IMR-90 (cell line): ENCODE data around the gene ST6GALNAC4. TPM values are rescaled to one million over a fixed set of nuclear protein-coding genes. Genes with fewer than 3 reads are reported as not detected.

Source experiments
- ATAC-seq: fragments of 200-7000 bp; cut with Tn5 transposase; 2 replicates; pipeline ENCODE4 v1.9.1; 2020; ENCODE audit warnings: low read depth, mild to moderate bottlenecking, moderate library complexity
- BruUV-seq: library from RNA; stranded (reverse); fragments of 400-500 nt; replicated peaks from 2 replicates; lab custom pipeline; 2021; lab: Mats Ljungman, UMichigan
- CTCF ChIA-PET: fragments of 300-600 bp; formaldehyde crosslinking; extraction: SDS; loops from one replicate; lab custom pipeline; 2021; ENCODE audit warnings: antibody characterized with exemption; lab: Yijun Ruan, JAX
- POLR2A ChIA-PET: fragments of 300-600 bp; sonication (Branson Sonifier 250); formaldehyde crosslinking; loops from one replicate; lab custom pipeline; 2022; ENCODE audit warnings: antibody characterized with exemption; ENCODE audit not compliant: unreplicated experiment; lab: Charles Lee
- DNase-seq: peaks from one replicate; pipeline ENCODE4 v3.0.0; 2013
- H2AFZ ChIP-seq: replicated peaks from 2 replicates; pipeline ENCODE3; 2013; ENCODE audit warnings: low read length, mild to moderate bottlenecking; ENCODE audit not compliant: poor library complexity
- H2AK5ac ChIP-seq: 2 replicates; pipeline ENCODE4 v1.6.1; 2013; ENCODE audit warnings: low read depth, low read length, inconsistent platforms
- H2AK9ac ChIP-seq: replicated peaks from 2 replicates; pipeline ENCODE3; 2013; ENCODE audit warnings: mild to moderate bottlenecking, low read depth, low read length, moderate library complexity; ENCODE audit not compliant: poor library complexity
- H2BK120ac ChIP-seq: 2 replicates; pipeline ENCODE4 v1.6.1; 2013; ENCODE audit warnings: low read depth, low read length, inconsistent platforms
- H2BK15ac ChIP-seq: 3 replicates; pipeline ENCODE4 v1.6.1; 2013; ENCODE audit warnings: low read depth, low read length, inconsistent platforms
- H2BK20ac ChIP-seq: 2 replicates; pipeline ENCODE4 v1.6.1; 2013; ENCODE audit warnings: low read depth, mild to moderate bottlenecking, inconsistent platforms, low read length, moderate library complexity
- H2BK5ac ChIP-seq: 2 replicates; pipeline ENCODE4 v1.6.1; 2013; ENCODE audit warnings: mild to moderate bottlenecking, low read depth, low read length, inconsistent platforms; ENCODE audit not compliant: poor library complexity, severe bottlenecking
- H3K14ac ChIP-seq: replicated peaks from 2 replicates; pipeline ENCODE4 v1.6.1; 2013; ENCODE audit warnings: low read depth, low read length, inconsistent platforms
- H3K18ac ChIP-seq: 2 replicates; pipeline ENCODE4 v1.6.1; 2013; ENCODE audit warnings: low read depth, low read length, control low read depth
- H3K23ac ChIP-seq: 2 replicates; pipeline ENCODE4 v1.6.1; 2013; ENCODE audit warnings: low read depth, low read length, inconsistent platforms
- H3K27ac ChIP-seq: 2 replicates; pipeline ENCODE4 v1.5.1; 2013; ENCODE audit warnings: mild to moderate bottlenecking, control low read depth, low read length; ENCODE audit not compliant: insufficient read depth
- H3K27me3 ChIP-seq: 2 replicates; pipeline ENCODE4 v1.6.1; 2013; ENCODE audit warnings: low read length; ENCODE audit not compliant: control insufficient read depth, insufficient read depth
- H3K36me3 ChIP-seq: 2 replicates; pipeline ENCODE4 v1.6.1; 2013; ENCODE audit warnings: low read length, mixed read lengths; ENCODE audit not compliant: control insufficient read depth, insufficient read depth
- H3K4ac ChIP-seq: 2 replicates; pipeline ENCODE4 v1.6.1; 2013; ENCODE audit warnings: low read depth, low read length, inconsistent platforms
- H3K4me1 ChIP-seq: 2 replicates; pipeline ENCODE4 v1.6.1; 2013; ENCODE audit warnings: low read length, mixed read lengths; ENCODE audit not compliant: control insufficient read depth, insufficient read depth
- H3K4me2 ChIP-seq: 2 replicates; pipeline ENCODE4 v1.6.1; 2013; ENCODE audit warnings: low read depth, mild to moderate bottlenecking, control low read depth, low read length, moderate library complexity
- H3K4me3 ChIP-seq: 2 replicates; pipeline ENCODE4 v1.5.1; 2013; ENCODE audit warnings: low read depth, mild to moderate bottlenecking, control low read depth, low read length, moderate library complexity; ENCODE audit not compliant: insufficient read depth
- H3K56ac ChIP-seq: 2 replicates; pipeline ENCODE4 v1.6.1; 2013; ENCODE audit warnings: low read length, inconsistent platforms; ENCODE audit not compliant: insufficient read depth; ENCODE audit errors: extremely low read depth
- H3K79me1 ChIP-seq, 2 experiments: 2 replicates each; pipeline ENCODE4 v1.6.1; 2013; ENCODE audit warnings: low read length in 2 of 2, inconsistent platforms in 1 of 2, low read depth in 1 of 2
- H3K9ac ChIP-seq: 2 replicates; pipeline ENCODE4 v1.6.1; 2013; ENCODE audit warnings: low read depth, low read length, control low read depth
- H3K9me1 ChIP-seq: 2 replicates; pipeline ENCODE4 v1.6.1; 2013; ENCODE audit warnings: low read length, inconsistent platforms; ENCODE audit not compliant: insufficient read depth
- H3K9me3 ChIP-seq: 2 replicates; pipeline ENCODE4 v1.6.1; 2013; ENCODE audit warnings: low read length; ENCODE audit not compliant: control insufficient read depth, insufficient read depth
- H4K20me1 ChIP-seq: 2 replicates; pipeline ENCODE4 v1.6.1; 2013; ENCODE audit warnings: low read length, inconsistent platforms; ENCODE audit not compliant: insufficient read depth
- H4K5ac ChIP-seq: 2 replicates; pipeline ENCODE4 v1.6.1; 2013; ENCODE audit warnings: mild to moderate bottlenecking, low read depth, low read length, control low read depth
- H4K8ac ChIP-seq, 2 experiments: 2 replicates each; pipeline ENCODE4 v1.6.1; 2013; ENCODE audit warnings: low read depth in 2 of 2, low read length in 2 of 2, control low read depth in 1 of 2, inconsistent platforms in 1 of 2
- H4K91ac ChIP-seq: 2 replicates; pipeline ENCODE4 v1.6.1; 2013; ENCODE audit warnings: low read depth, low read length, inconsistent platforms; ENCODE audit not compliant: insufficient read depth
- BHLHE40 ChIP-seq: fragments of 150-350 bp; IDR thresholded peaks from 2 replicates; pipeline ENCODE4 v1.6.1; 2016; ENCODE audit warnings: mild to moderate bottlenecking, low read depth, low read length
- CEBPB ChIP-seq: IDR thresholded peaks from 2 replicates; pipeline ENCODE4 v1.6.1; 2012; ENCODE audit warnings: low read depth, low read length, improper control_type of control experiment
- CHD1 ChIP-seq: IDR thresholded peaks from 2 replicates; pipeline ENCODE4 v1.6.1; 2012; ENCODE audit warnings: low read depth, low read length, improper control_type of control experiment
- ELK1 ChIP-seq: fragments of 150-350 bp; IDR thresholded peaks from 2 replicates; pipeline ENCODE4 v1.6.1; 2016; ENCODE audit warnings: low read depth, mild to moderate bottlenecking, low read length, moderate library complexity, borderline replicate concordance
- FOS ChIP-seq: fragments of 150-350 bp; IDR thresholded peaks from 2 replicates; pipeline ENCODE4 v1.6.1; 2016; ENCODE audit warnings: low read depth, low read length
- MAFK ChIP-seq: IDR thresholded peaks from 2 replicates; pipeline ENCODE4 v1.6.1; 2012; ENCODE audit warnings: low read depth, low read length, improper control_type of control experiment
- MAZ ChIP-seq: IDR thresholded peaks from 2 replicates; pipeline ENCODE4 v1.6.1; 2012; ENCODE audit warnings: low read depth, mild to moderate bottlenecking, low read length, improper control_type of control experiment, moderate library complexity, borderline replicate concordance
- MXI1 ChIP-seq: IDR thresholded peaks from 2 replicates; pipeline ENCODE4 v1.6.1; 2012; ENCODE audit warnings: low read depth, mild to moderate bottlenecking, low read length, moderate library complexity, borderline replicate concordance
- NFE2L2 ChIP-seq: fragments of 150-350 bp; IDR thresholded peaks from 2 replicates; pipeline ENCODE4 v1.6.1; 2016; ENCODE audit warnings: low read depth, mild to moderate bottlenecking, low read length
- POLR2A ChIP-seq: IDR thresholded peaks from 2 replicates; pipeline ENCODE4 v1.6.1; 2012; ENCODE audit warnings: mild to moderate bottlenecking, low read depth, low read length
- RAD21 ChIP-seq: IDR thresholded peaks from 2 replicates; pipeline ENCODE4 v1.6.1; 2012; ENCODE audit warnings: low read length, improper control_type of control experiment
- RCOR1 ChIP-seq: IDR thresholded peaks from 2 replicates; pipeline ENCODE4 v1.6.1; 2012; ENCODE audit warnings: mild to moderate bottlenecking, low read length, improper control_type of control experiment; ENCODE audit not compliant: insufficient replicate concordance
- RFX5 ChIP-seq: IDR thresholded peaks from 2 replicates; pipeline ENCODE4 v1.8.0; 2012; ENCODE audit warnings: low read depth, mild to moderate bottlenecking, low read length, moderate library complexity
- SMC3 ChIP-seq: fragments of 150-350 bp; IDR thresholded peaks from 2 replicates; pipeline ENCODE4 v1.6.1; 2016; ENCODE audit warnings: low read depth, mild to moderate bottlenecking, antibody characterized with exemption, low read length, moderate library complexity
- USF2 ChIP-seq: fragments of 150-350 bp; IDR thresholded peaks from 2 replicates; pipeline ENCODE4 v1.6.1; 2017; ENCODE audit warnings: mild to moderate bottlenecking, antibody characterized with exemption, low read length, low read depth
- WGBS, 2 experiments: methylation state at CpG; one replicate each; pipeline versions ENCODE4 v1.1.5 to v1.1.7; 2013; ENCODE audit warnings: missing lambda C conversion rate in 2 of 2; ENCODE audit not compliant: insufficient read length in 1 of 2; ENCODE audit errors: extremely low coverage in 2 of 2; 5-methylcytosine and 5-hydroxymethylcytosine counted together
- dilution Hi-C: fragments of 300-500 bp; cut with HindIII; formaldehyde crosslinking; loops from one replicate; pipeline ENCODE4 v1.14.3; 2018; ENCODE audit warnings: low sequenced_read_pairs; ENCODE audit not compliant: unreplicated experiment
- in situ Hi-C: fragments of 300-500 bp; cut with MboI; formaldehyde crosslinking; loops from 3 replicates; pipeline ENCODE4 v1.14.3; 2019; ENCODE audit warnings: low sequenced_read_pairs, inconsistent platforms, mixed read lengths
- intact Hi-C: fragments of 100-400 bp; cut with micrococcal nuclease; formaldehyde crosslinking; loops from 2 replicates; pipeline ENCODE4 v1.10.0; 2022
- polyA plus RNA-seq, 3 experiments: library from polyadenylated mRNA; depleted of rRNA; stranded (reverse); fragments of >200 nt; gene quantifications; 2 replicates each; pipeline ENCODE4 v1.2.3, GENCODE V29; 2012; ENCODE audit warnings: low replicate concordance in 1 of 3
- total RNA-seq: library from RNA; depleted of rRNA; stranded (reverse); fragments of >200 nt; gene quantifications from 2 replicates; pipeline ENCODE4 v1.2.3, GENCODE V29; 2012
- TF ChIP-seq, protein P1 (sequence below): conservative IDR thresholded peaks from 2 replicates; pipeline ENCODE4 v1.5.1; 2012; ENCODE audit warnings: mild to moderate bottlenecking, low read depth, low read length, improper control_type of control experiment

ST6GALNAC4 gene
- total and polyA plus RNA-seq, 2 of the 4 experiments (the other 2 are of a cell fraction) = 12.5 to 32.9 TPM

GRCh38 chr9:127877566-127877998 is 39.3 kb downstream of the ST6GALNAC4 start, which contains the start of gene AK1:
Gene AK1 (minus strand): TSS chr9:127877675. CDS start chr9:127874617, 3,058 bp downstream.
- Histone ChIP-seq H4K91ac (peak within 1 kb of the TSS; percentile 85), H3K14ac (peak within 1 kb of the TSS; percentile 97), H3K4ac (peak within 1 kb of the TSS; percentile 90), H3K18ac (peak within 1 kb of the TSS; percentile 78; the same call in 1 of the 2 replicates), H4K20me1 (0 out of 2 replicates have a peak, but pooled peaks cover 3% of the 10 kb centered on the region), H3K56ac (peak within 1 kb of the TSS; percentile 33), H3K36me3 (peaks cover 2% of the 10 kb centered on the region), H3K9me3 (no peaks in the 10 kb centered on the region), H3K79me1 (peaks cover 20 to 34% of the 10 kb centered on the region in 2 experiments; a peak in 3 of 4 replicates), H4K5ac (peak within 1 kb of the TSS; percentile 44), H2BK15ac (peak within 1 kb of the TSS; percentile 78; the same call in 1 of the 3 replicates), H2AK9ac (peak within 1 kb of the TSS; percentile 99), H2BK120ac (peak within 1 kb of the TSS; percentile 72), H3K4me1 (peaks cover 24% of the 10 kb centered on the region), H3K23ac (peak within 1 kb of the TSS; percentile 93), H3K4me3 (peak within 1 kb of the TSS; percentile 62), H3K4me2 (peak within 1 kb of the TSS; percentile 99), H4K8ac (peak within 1 kb of the TSS; percentile 96 to 97), H3K9ac (peak within 1 kb of the TSS; percentile 87), H2AK5ac (peak within 1 kb of the TSS; percentile 97), H3K9me1 (no peaks in the 10 kb centered on the region), H3K27ac (peak within 1 kb of the TSS; percentile 86), H2AFZ (peak within 1 kb of the TSS; percentile 96), H2BK5ac (peak within 1 kb of the TSS; percentile 64), H2BK20ac (no peak within 1 kb of the TSS), H3K27me3 (no peaks in the 10 kb centered on the region)
- TF ChIP-seq SMC3 = no peak
- TF ChIP-seq MXI1 = peak; percentile 61; the same call in 1 of the 2 replicates
- peak; percentile 76; the same call in 1 of the 2 replicates for TF ChIP-seq MAZ
- TF ChIP-seq MAFK = no peak
- no peak for TF ChIP-seq BHLHE40
- no peak for TF ChIP-seq USF2
- TF ChIP-seq RAD21 = no peak
- TF ChIP-seq CHD1 = no peak
- TF ChIP-seq, protein P1, sequence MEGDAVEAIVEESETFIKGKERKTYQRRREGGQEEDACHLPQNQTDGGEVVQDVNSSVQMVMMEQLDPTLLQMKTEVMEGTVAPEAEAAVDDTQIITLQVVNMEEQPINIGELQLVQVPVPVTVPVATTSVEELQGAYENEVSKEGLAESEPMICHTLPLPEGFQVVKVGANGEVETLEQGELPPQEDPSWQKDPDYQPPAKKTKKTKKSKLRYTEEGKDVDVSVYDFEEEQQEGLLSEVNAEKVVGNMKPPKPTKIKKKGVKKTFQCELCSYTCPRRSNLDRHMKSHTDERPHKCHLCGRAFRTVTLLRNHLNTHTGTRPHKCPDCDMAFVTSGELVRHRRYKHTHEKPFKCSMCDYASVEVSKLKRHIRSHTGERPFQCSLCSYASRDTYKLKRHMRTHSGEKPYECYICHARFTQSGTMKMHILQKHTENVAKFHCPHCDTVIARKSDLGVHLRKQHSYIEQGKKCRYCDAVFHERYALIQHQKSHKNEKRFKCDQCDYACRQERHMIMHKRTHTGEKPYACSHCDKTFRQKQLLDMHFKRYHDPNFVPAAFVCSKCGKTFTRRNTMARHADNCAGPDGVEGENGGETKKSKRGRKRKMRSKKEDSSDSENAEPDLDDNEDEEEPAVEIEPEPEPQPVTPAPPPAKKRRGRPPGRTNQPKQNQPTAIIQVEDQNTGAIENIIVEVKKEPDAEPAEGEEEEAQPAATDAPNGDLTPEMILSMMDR = no peak
- no peak for TF ChIP-seq NFE2L2
- no peak for TF ChIP-seq CEBPB
- no peak for TF ChIP-seq FOS
- no peak for TF ChIP-seq ELK1
- TF ChIP-seq POLR2A = peak; percentile 42; the same call in 1 of the 2 replicates
- TF ChIP-seq RFX5 = no peak
- no peak for TF ChIP-seq RCOR1
- in situ Hi-C loops = no loop called here
- CTCF ChIA-PET = no interaction called here
- intact Hi-C loops = no loop called here
- no TSS peak for BruUV-seq
- ATAC-seq = peak; percentile 85
- WGBS, 2 experiments = 0% methylated on average over 13 of the region's 44 CpGs; no CpG with 5 or more reads in 1 of the 2 experiments
- POLR2A ChIA-PET = no interaction called here
- dilution Hi-C loops = no loop called here
- peak; percentile 37 for DNase-seq
